GM03348 (cell line): ENCODE results near the gene HELB.
A peak's percentile ranks its signal among the peaks of the same experiment; 100 is the strongest.

Source experiments
- DNase-seq: peaks from one replicate; pipeline ENCODE4 v3.0.0; 2012; ENCODE audit warnings: low spot score

Gene HELB

GRCh38 chr12:66365718-66366490 is 63.6 kb downstream of the HELB start:
- peak; percentile 15 for DNase-seq

DNA sequence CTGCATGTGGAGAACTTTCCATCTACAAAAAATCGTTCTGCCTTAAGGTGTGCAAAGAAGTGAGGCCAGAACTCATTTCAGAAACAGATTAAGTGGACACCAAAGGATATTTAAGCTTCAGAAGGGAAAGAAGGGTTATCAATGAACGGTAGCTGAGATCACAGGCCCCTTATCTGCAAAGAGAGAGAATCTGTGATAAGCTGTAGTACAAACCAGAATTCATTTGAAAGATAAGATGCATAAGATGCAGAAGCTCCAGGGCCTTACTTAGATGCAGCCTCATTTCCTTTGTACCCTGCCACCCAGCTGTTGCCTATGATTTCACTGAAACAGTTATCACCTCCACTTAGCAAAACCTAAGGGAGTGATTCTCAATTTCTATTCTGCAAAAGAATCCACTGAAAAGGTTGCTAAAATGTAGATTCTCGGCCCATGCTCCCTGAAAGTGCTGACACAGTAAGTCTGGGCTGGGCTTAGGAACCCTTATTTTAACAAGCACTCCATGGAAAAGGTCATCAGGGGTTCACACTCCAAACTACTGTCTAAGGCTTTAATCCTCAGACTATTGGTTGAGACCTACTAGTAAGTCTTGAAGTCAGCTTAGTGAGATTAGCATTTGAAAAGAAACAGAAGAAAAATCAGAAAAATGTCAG is 64.8 kb downstream of the HELB start:
- DNase-seq, result no peak

GRCh38 chr12:66371982-66372381 is 69.7 kb downstream of the HELB start:
- no peak for DNase-seq

- no peak for DNase-seq
Measured at GRCh38 chr12:66375560-66375959, 73.3 kb downstream of the HELB start.

- DNase-seq, result no peak
Measured at GRCh38 chr12:66379616-66380015, 77.3 kb downstream of the HELB start.

- DNase-seq, result no peak
Measured at GRCh38 chr12:66380769-66381535, 78.7 kb downstream of the HELB start.

DNA sequence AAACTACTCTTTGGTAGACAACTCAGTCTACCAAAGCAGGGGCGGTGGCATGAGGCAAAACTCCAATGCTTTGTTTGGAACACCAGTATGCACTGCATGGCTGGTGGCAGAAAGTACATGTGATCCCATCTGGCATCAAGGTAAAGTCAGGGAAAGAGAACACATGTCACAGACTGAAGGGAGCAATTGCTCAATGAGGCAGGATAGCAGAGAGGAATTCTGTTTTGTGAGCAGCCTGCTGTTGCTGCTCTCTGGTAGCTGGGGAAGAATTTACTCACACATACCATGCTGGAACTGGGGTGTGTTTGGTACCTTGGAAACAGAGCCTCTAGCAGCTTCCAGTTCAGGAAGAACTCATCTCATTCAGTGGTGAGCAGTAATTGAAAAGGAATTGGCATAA is 84.8 kb downstream of the HELB start:
- DNase-seq, result no peak
